WI38 (cell line): ENCODE measurements around the gene RABL6.

Experiments
- H3K4me3 ChIP-seq: 2 replicates; pipeline ENCODE4 v1.5.1; 2011; ENCODE audit warnings: low read depth, mild to moderate bottlenecking, control low read depth, low read length
- TF ChIP-seq, protein P1 (sequence below): IDR thresholded peaks from 2 replicates; pipeline ENCODE4 v1.5.1; 2012; ENCODE audit warnings: low read depth, mild to moderate bottlenecking, control low read depth, low read length

Gene RABL6

GRCh38 chr9:136849960-136850865 is 42.5 kb downstream of the RABL6 start:
- H3K4me3 ChIP-seq = peak overlapping the region; percentile 86
- TF ChIP-seq, protein P1, sequence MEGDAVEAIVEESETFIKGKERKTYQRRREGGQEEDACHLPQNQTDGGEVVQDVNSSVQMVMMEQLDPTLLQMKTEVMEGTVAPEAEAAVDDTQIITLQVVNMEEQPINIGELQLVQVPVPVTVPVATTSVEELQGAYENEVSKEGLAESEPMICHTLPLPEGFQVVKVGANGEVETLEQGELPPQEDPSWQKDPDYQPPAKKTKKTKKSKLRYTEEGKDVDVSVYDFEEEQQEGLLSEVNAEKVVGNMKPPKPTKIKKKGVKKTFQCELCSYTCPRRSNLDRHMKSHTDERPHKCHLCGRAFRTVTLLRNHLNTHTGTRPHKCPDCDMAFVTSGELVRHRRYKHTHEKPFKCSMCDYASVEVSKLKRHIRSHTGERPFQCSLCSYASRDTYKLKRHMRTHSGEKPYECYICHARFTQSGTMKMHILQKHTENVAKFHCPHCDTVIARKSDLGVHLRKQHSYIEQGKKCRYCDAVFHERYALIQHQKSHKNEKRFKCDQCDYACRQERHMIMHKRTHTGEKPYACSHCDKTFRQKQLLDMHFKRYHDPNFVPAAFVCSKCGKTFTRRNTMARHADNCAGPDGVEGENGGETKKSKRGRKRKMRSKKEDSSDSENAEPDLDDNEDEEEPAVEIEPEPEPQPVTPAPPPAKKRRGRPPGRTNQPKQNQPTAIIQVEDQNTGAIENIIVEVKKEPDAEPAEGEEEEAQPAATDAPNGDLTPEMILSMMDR = no peak

- no peak overlapping the region for H3K4me3 ChIP-seq
- TF ChIP-seq, protein P1 = no peak
These were observed 43.4 kb downstream of the RABL6 start for GRCh38 chr9:136850866-136851775.

- H3K4me3 ChIP-seq = no peak within 1 kb of the TSS
- TF ChIP-seq, protein P1 = no peak
These were observed 44.4 kb downstream of the RABL6 start, which contains the start of gene MAMDC4 for GRCh38 chr9:136851941-136852663. MAMDC4 (plus strand) TSS chr9:136852346; CDS start chr9:136852417, 71 bp downstream.

- TF ChIP-seq, protein P1 = no peak
- no peak overlapping the region for H3K4me3 ChIP-seq
These were observed 45.2 kb downstream of the RABL6 start for GRCh38 chr9:136852664-136853595.

DNA sequence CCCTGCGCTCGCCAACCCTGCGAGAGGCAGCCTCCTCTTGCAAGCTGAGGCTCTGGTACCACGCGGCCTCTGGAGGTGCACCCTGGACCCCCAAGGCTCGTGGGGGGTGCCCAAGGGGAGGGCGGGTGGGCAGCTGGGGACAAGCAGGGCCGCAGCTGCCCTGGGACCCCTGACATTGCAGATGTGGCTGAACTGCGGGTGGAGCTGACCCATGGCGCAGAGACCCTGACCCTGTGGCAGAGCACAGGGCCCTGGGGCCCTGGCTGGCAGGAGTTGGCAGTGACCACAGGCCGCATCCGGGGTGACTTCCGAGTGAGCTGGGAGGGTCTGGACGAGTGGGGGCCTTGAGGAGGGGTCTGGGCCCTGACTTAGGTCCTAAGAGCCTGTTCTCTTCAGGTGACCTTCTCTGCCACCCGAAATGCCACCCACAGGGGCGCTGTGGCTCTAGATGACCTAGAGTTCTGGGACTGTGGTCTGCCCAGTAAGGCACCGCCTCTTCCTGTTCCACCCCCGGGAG is 45.9 kb downstream of the RABL6 start:
- no peak overlapping the region for H3K4me3 ChIP-seq
- TF ChIP-seq, protein P1 = no peak
